Neural progenitor cell (in vitro differentiated cells): ENCODE data around the gene HMX3. TPM values are rescaled to one million over a fixed set of nuclear protein-coding genes. Genes with fewer than 3 reads are reported as not detected.

ENCODE experiments used
- DNase-seq: peaks from one replicate; pipeline ENCODE4 v3.0.0-alpha.2; 2016; ENCODE audit warnings: low spot score
- H2AFZ ChIP-seq: fragments of 200-600 bp; sonication (generic); replicated peaks from 2 replicates; pipeline ENCODE4 v1.6.1; 2016; ENCODE audit warnings: antibody characterized with exemption
- H3F3A ChIP-seq: fragments of 200-600 bp; sonication (generic); 2 replicates; pipeline ENCODE4 v1.6.1; 2016; ENCODE audit warnings: antibody characterized with exemption, low read depth
- H3K27ac ChIP-seq: fragments of 200-600 bp; sonication (generic); 2 replicates; pipeline ENCODE4 v1.5.1; 2016; ENCODE audit warnings: mild to moderate bottlenecking
- H3K27me3 ChIP-seq: fragments of 200-600 bp; sonication (generic); 2 replicates; pipeline ENCODE4 v1.6.1; 2016; ENCODE audit warnings: mild to moderate bottlenecking, moderate library complexity
- H3K36me3 ChIP-seq: fragments of 200-600 bp; sonication (generic); 2 replicates; pipeline ENCODE4 v1.5.1; 2016
- H3K4me1 ChIP-seq: fragments of 200-600 bp; sonication (generic); 2 replicates; pipeline ENCODE4 v1.6.1; 2016; ENCODE audit warnings: mixed run types
- H3K4me2 ChIP-seq: fragments of 200-600 bp; sonication (generic); 2 replicates; pipeline ENCODE4 v1.6.1; 2016
- H3K4me3 ChIP-seq: fragments of 200-600 bp; sonication (generic); 2 replicates; pipeline ENCODE4 v1.5.1; 2016
- H3K79me2 ChIP-seq: fragments of 200-600 bp; sonication (generic); 2 replicates; pipeline ENCODE4 v1.6.1; 2016; ENCODE audit warnings: low read depth
- H3K9ac ChIP-seq: fragments of 200-600 bp; sonication (generic); 2 replicates; pipeline ENCODE4 v1.6.1; 2016
- H3K9me3 ChIP-seq: fragments of 200-600 bp; sonication (generic); 2 replicates; pipeline ENCODE4 v1.5.1; 2016; ENCODE audit warnings: low read depth
- H4K20me1 ChIP-seq: fragments of 200-600 bp; sonication (generic); 2 replicates; pipeline ENCODE4 v1.6.1; 2016; ENCODE audit warnings: low read depth
- H3K27ac Mint-ChIP-seq: 3 replicates; pipeline ENCODE4 v1.8.0; 2021; ENCODE audit warnings: mixed read lengths
- H3K27me3 Mint-ChIP-seq: 2 replicates; pipeline ENCODE4 v1.8.0; 2022; ENCODE audit warnings: low read depth, mild to moderate bottlenecking, inconsistent platforms, moderate library complexity, mixed read lengths; ENCODE audit not compliant: insufficient read depth
- H3K36me3 Mint-ChIP-seq: 3 replicates; pipeline ENCODE4 v1.8.0; 2021; ENCODE audit warnings: mixed read lengths
- H3K4me1 Mint-ChIP-seq: 3 replicates; pipeline ENCODE4 v1.8.0; 2021; ENCODE audit warnings: mixed read lengths
- H3K4me3 Mint-ChIP-seq: 3 replicates; pipeline ENCODE4 v1.8.0; 2021; ENCODE audit warnings: mild to moderate bottlenecking, moderate library complexity, mixed read lengths
- H3K9me3 Mint-ChIP-seq: 3 replicates; pipeline ENCODE4 v1.8.0; 2020; ENCODE audit warnings: mixed read lengths
- CTCF ChIP-seq: fragments of 200-600 bp; sonication (generic); IDR thresholded peaks from 2 replicates; pipeline ENCODE4 v1.5.1; 2017; ENCODE audit warnings: antibody characterized with exemption, mild to moderate bottlenecking
- EZH2 ChIP-seq: fragments of 200-600 bp; sonication (generic); IDR thresholded peaks from 2 replicates; pipeline ENCODE4 v1.6.1; 2017; ENCODE audit warnings: antibody characterized with exemption, mild to moderate bottlenecking, moderate library complexity
- EZH2phosphoT487 ChIP-seq: fragments of 200-600 bp; sonication (generic); IDR thresholded peaks from 2 replicates; pipeline ENCODE4 v1.6.1; 2017; ENCODE audit warnings: antibody characterized with exemption
- total RNA-seq: library from RNA; depleted of rRNA; stranded (reverse); fragments of >200 nt; gene quantifications from 2 replicates; pipeline ENCODE4 v1.2.3, GENCODE V29; 2015; ENCODE audit warnings: low replicate concordance

HMX3 gene
- total RNA-seq, 1 donor from 2014 or later = not detected

GRCh38 chr10:123151737-123152135 is 16.0 kb downstream of the HMX3 start:
- Histone ChIP-seq H3K4me2 (peak overlapping the region; percentile 80), H3K9ac (no peak overlapping the region), H3K27ac (no peak overlapping the region), H3K4me1 (peaks cover 37% of the 10 kb centered on the region), H4K20me1 (peaks cover 65% of the 10 kb centered on the region), H3F3A (peaks cover 29% of the 10 kb centered on the region), H3K36me3 (peaks cover 16% of the 10 kb centered on the region), H3K79me2 (peaks cover 25% of the 10 kb centered on the region), H3K27me3 (peaks cover 70% of the 10 kb centered on the region), H3K4me3 (peak overlapping the region; percentile 43), H3K9me3 (no peaks in the 10 kb centered on the region), H2AFZ (no peak overlapping the region)
- no peak for DNase-seq
- Mint-ChIP-seq H3K4me3 (peak overlapping the region; percentile 76), H3K4me1 (peaks cover 42% of the 10 kb centered on the region), H3K9me3 (peaks cover under 1% of the 10 kb centered on the region), H3K27ac (no peak overlapping the region), H3K36me3 (peaks cover 8% of the 10 kb centered on the region), H3K27me3 (peaks cover 47% of the 10 kb centered on the region)
- TF ChIP-seq EZH2 (no peak), EZH2phosphoT487 (peak; percentile 5)

GRCh38 chr10:123153486-123154091 is 17.8 kb downstream of the HMX3 start:
- peak overlapping the region; percentile 99 for H3K27ac Mint-ChIP-seq
- H3K27me3 ChIP-seq = peaks cover 52% of the 10 kb centered on the region

GRCh38 chr10:123154092-123154710 is 18.4 kb downstream of the HMX3 start, which contains the start of gene BUB3:
Gene BUB3 (plus strand): TSS chr10:123154402. CDS start chr10:123154918, 516 bp downstream.
- peaks cover 34% of the 10 kb centered on the region for H3K4me1 ChIP-seq
- no peak for TF ChIP-seq EZH2
- TF ChIP-seq CTCF = no peak
- no peak for TF ChIP-seq EZH2phosphoT487
- H3K4me2 ChIP-seq = peak within 1 kb of the TSS; percentile 90
- H3K27ac ChIP-seq = no peak within 1 kb of the TSS
- H2AFZ ChIP-seq = peak within 1 kb of the TSS; percentile 21
- DNase-seq = peak; percentile 100
- peaks cover 33% of the 10 kb centered on the region for H3K27me3 Mint-ChIP-seq
- peaks cover 29% of the 10 kb centered on the region for H3K36me3 ChIP-seq
- peak within 1 kb of the TSS; percentile 88 for H3K4me3 ChIP-seq
- H3K9me3 Mint-ChIP-seq = no peaks in the 10 kb centered on the region
- peaks cover 24% of the 10 kb centered on the region for H3K36me3 Mint-ChIP-seq
- peaks cover 22% of the 10 kb centered on the region for H3F3A ChIP-seq
- peaks cover 46% of the 10 kb centered on the region for H3K27me3 ChIP-seq
- peaks cover 49% of the 10 kb centered on the region for H3K4me1 Mint-ChIP-seq
- H3K9me3 ChIP-seq = no peaks in the 10 kb centered on the region
- peak within 1 kb of the TSS; percentile 38 for H3K9ac ChIP-seq
- H4K20me1 ChIP-seq = peaks cover 67% of the 10 kb centered on the region
- H3K4me3 Mint-ChIP-seq = peak within 1 kb of the TSS; percentile 100
- H3K79me2 ChIP-seq = peaks cover 49% of the 10 kb centered on the region
- H3K27ac Mint-ChIP-seq = peak within 1 kb of the TSS; percentile 99

More at GRCh38 chr10:123153486-123154091, 17.8 kb downstream of the HMX3 start:
- H3K4me1 ChIP-seq = peaks cover 36% of the 10 kb centered on the region
- H3K27ac ChIP-seq = no peak overlapping the region
- TF ChIP-seq EZH2 (no peak), EZH2phosphoT487 (no peak), CTCF (no peak)
- Mint-ChIP-seq H3K4me1 (peaks cover 52% of the 10 kb centered on the region), H3K4me3 (peak overlapping the region; percentile 100), H3K36me3 (peaks cover 24% of the 10 kb centered on the region), H3K27me3 (peaks cover 38% of the 10 kb centered on the region), H3K9me3 (no peaks in the 10 kb centered on the region)
- DNase-seq = no peak
- H3K4me2 ChIP-seq = no peak overlapping the region
- peaks cover 22% of the 10 kb centered on the region for H3F3A ChIP-seq
- H3K9me3 ChIP-seq = no peaks in the 10 kb centered on the region
- peaks cover 67% of the 10 kb centered on the region for H4K20me1 ChIP-seq
- no peak overlapping the region for H2AFZ ChIP-seq
- H3K79me2 ChIP-seq = peaks cover 43% of the 10 kb centered on the region
- H3K4me3 ChIP-seq = no peak overlapping the region
- no peak overlapping the region for H3K9ac ChIP-seq
- peaks cover 26% of the 10 kb centered on the region for H3K36me3 ChIP-seq
